ENCODE data around the gene UQCRC2.

- TF ChIP-seq CTCF (conservative IDR thresholded peaks at IDR 0.05; ENCODE audit: low read length) (no peak), EZH2phosphoT487 (IDR thresholded peaks at IDR 0.05; ENCODE audit: borderline replicate concordance) (no peak)
These were observed 30.9 kb downstream of the UQCRC2 start for GRCh38 chr16:21984062-21984461.

Data from Loucy (cell line).